Stimulated activated CD4-positive, alpha-beta T cell treated with anti-CD3 and anti-CD28 coated beads, Interleukin-2, amount 100 ng/mL, for 48 hours (primary cell): ENCODE results near the gene ZBTB21.
"Not testable (repeated sequence)": the region's sequence is repeated elsewhere in the genome, so short reads cannot be mapped to it uniquely, and the experiment has no call there.

Source experiments
- DNase-seq, 2 donors: peaks; one replicate each; pipeline ENCODE4 v3.0.0-alpha.2; 2020

The ZBTB21 gene

GRCh38 chr21:41950941-41951351 is 59.2 kb downstream of the ZBTB21 start:
- DNase-seq: no peak

- DNase-seq: not testable (repeated sequence)
Observed at GRCh38 chr21:41949631-41950030, 60.5 kb downstream of the ZBTB21 start.

- DNase-seq: no peak
Observed at GRCh38 chr21:41948901-41949300, 61.3 kb downstream of the ZBTB21 start.

GRCh38 chr21:41948078-41948895 is 61.9 kb downstream of the ZBTB21 start:
- no peak for DNase-seq

DNA sequence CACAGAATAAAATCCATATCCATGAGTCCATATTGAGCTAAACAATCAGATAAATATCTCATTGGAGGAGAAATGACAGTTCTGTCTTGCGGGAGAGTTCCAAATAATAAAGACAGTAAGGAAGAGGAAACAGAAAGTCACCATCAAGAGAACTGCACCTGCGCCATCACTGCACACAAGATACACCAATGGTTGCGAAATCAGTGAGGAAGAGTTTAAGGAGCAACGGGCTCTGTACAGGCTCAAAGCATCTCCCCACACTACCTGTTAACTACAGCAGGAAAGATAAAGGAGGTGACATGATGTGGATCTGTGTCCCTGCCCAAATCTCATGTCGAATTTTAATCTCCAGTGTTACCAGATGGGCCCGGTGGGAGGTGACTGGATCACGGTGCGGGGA is 64.2 kb downstream of the ZBTB21 start:
- no peak for DNase-seq

DNA sequence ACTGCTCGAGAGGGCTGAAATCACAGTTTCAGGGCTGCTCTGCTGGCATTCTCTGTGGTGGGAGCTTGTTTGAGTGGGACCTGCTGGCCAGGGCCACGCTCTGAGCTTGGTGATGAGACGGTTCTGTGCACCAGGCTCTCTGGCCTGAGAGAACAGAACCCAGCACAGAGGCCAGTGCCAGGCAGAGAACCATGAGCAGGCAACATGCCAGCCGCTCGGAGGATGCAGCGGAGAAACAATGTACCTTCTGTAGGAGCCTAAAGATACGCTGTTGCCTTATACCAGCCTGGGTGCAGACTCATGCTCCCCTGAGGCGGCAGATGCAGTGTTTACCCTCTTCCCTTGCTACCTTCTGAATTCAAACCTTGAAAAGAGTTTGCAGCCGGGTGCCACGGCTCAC is 66.3 kb downstream of the ZBTB21 start:
- DNase-seq: no peak

DNA sequence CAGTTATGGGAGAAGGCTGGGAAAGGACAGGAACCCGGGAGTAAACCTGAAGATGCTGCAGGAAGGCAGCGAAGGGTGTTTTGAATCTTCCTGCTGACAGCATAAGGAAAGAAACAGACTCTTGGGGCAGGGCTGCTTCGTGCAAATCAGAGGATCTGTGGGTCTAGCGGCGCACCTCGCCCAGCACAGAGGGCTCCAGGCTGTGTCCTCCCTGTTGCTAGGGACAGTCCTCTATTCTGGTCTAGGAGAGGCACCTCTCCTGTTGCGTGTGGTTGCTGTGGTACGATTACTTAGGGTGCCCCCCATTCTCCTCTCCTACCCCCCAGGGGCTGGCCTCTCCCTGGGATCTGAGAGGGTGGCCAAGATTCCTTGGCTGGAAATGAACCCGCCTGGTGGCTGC is 67.7 kb downstream of the ZBTB21 start:
- DNase-seq: no peak

DNA sequence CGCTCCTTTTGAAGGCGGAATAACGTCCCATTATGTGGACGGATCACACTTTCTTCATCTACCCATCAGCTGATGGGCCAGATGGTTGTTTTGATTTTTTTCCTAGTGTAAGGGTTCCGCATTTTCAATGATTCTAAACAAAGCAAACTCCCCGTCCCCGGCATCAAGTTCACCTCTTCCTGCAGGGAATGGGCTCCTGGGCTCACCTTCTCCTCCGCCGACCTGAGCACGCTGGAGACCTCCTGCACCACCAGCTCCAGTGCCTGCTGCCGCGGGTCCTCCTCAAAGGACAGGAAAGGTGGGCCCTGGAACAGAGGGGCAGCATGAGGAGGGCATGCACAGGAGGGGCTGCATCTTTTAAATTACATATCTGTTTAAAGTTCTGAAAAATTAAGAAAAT is 68.2 kb downstream of the ZBTB21 start:
- no peak for DNase-seq

GRCh38 chr21:41940431-41940830 is 69.7 kb downstream of the ZBTB21 start:
- DNase-seq: no peak

GRCh38 chr21:41939391-41939790 is 70.8 kb downstream of the ZBTB21 start:
- no peak for DNase-seq
